H1 (cell line): Measurements from ENCODE around the gene RNF212. TPM values are rescaled to one million over a fixed set of nuclear protein-coding genes. Genes with fewer than 3 reads are reported as not detected.

Source experiments
- CTCF ChIA-PET: fragments of 300-600 bp; sonication (Branson Sonifier 250); formaldehyde crosslinking; loops from one replicate; lab custom pipeline; 2021; ENCODE audit not compliant: partially characterized antibody; lab: Charles Lee
- POLR2A ChIA-PET: fragments of 300-600 bp; sonication (Branson Sonifier 250); formaldehyde crosslinking; loops from one replicate; lab custom pipeline; 2021; ENCODE audit warnings: inconsistent platforms; ENCODE audit not compliant: partially characterized antibody; lab: Charles Lee
- DNase-seq, 2 experiments: peaks; one replicate each; pipeline versions ENCODE4 v3.0.0 to v3.0.0-alpha.2; 2010 to 2022; ENCODE audit warnings: low spot score in 2 of 2, low read depth in 1 of 2, mixed read lengths in 1 of 2
- FAIRE-seq: peaks from 2 replicates; lab custom pipeline; 2011; peaks lifted over from hg19 to GRCh38; lab: Jason Lieb, UNC
- H2AFZ ChIP-seq: 2 replicates; pipeline ENCODE4 v1.8.1; 2012; ENCODE audit warnings: low read length, inconsistent platforms
- H2AK5ac ChIP-seq: 2 replicates; pipeline ENCODE4 v1.6.1; 2013; ENCODE audit warnings: low read depth, low read length
- H2BK120ac ChIP-seq: replicated peaks from 2 replicates; pipeline ENCODE3; 2013; ENCODE audit warnings: low read depth, low read length, inconsistent platforms
- H2BK12ac ChIP-seq: 2 replicates; pipeline ENCODE4 v1.6.1; 2013; ENCODE audit warnings: low read depth, low read length
- H2BK15ac ChIP-seq: 2 replicates; pipeline ENCODE4 v1.6.1; 2013; ENCODE audit warnings: low read length
- H2BK20ac ChIP-seq: 2 replicates; pipeline ENCODE4 v1.6.1; 2013; ENCODE audit warnings: low read length
- H2BK5ac ChIP-seq: 2 replicates; pipeline ENCODE4 v1.6.1; 2013; ENCODE audit warnings: low read depth, low read length
- H3K14ac ChIP-seq: 2 replicates; pipeline ENCODE4 v1.6.1; 2013; ENCODE audit warnings: inconsistent platforms; ENCODE audit not compliant: insufficient read length
- H3K18ac ChIP-seq: 2 replicates; pipeline ENCODE4 v1.6.1; 2013; ENCODE audit warnings: low read length; ENCODE audit errors: extremely low read depth
- H3K23ac ChIP-seq: 2 replicates; pipeline ENCODE4 v1.6.1; 2013; ENCODE audit warnings: inconsistent platforms; ENCODE audit not compliant: insufficient read length
- H3K23me2 ChIP-seq: 2 replicates; pipeline ENCODE4 v1.6.1; 2013; ENCODE audit warnings: low read depth, low read length
- H3K27ac ChIP-seq: 2 replicates; pipeline ENCODE4 v1.6.1; 2011; ENCODE audit warnings: low read depth, low read length, inconsistent platforms
- H3K27me3 ChIP-seq, 4 experiments: replicated peaks in 1 of 4; 1 replicate in 1 of 4; 2 replicates in 3 of 4; pipeline versions ENCODE4 v1.6.1 to v1.8.1; 2011 to 2013; ENCODE audit warnings: low read length in 3 of 4, mild to moderate bottlenecking in 3 of 4, inconsistent platforms in 2 of 4, mixed read lengths in 2 of 4, moderate library complexity in 1 of 4; ENCODE audit not compliant: control insufficient read depth in 3 of 4, insufficient read depth in 3 of 4; ENCODE audit errors: extremely low read depth in 1 of 4
- H3K36me3 ChIP-seq, 4 experiments: 2 replicates each; pipeline versions ENCODE4 v1.6.1 to v1.8.1; 2011 to 2013; ENCODE audit warnings: mild to moderate bottlenecking in 4 of 4, low read length in 3 of 4, moderate library complexity in 2 of 4, control low read depth in 1 of 4, inconsistent platforms in 1 of 4; ENCODE audit not compliant: insufficient read depth in 4 of 4, control insufficient read depth in 2 of 4
- H3K4ac ChIP-seq: replicated peaks from 2 replicates; pipeline ENCODE3; 2013; ENCODE audit warnings: low read length, low read depth, mixed read lengths, inconsistent platforms; ENCODE audit not compliant: insufficient read length
- H3K4me1 ChIP-seq, 4 experiments: replicated peaks in 1 of 4; 1 replicate in 1 of 4; 2 replicates in 3 of 4; pipeline versions ENCODE4 v1.6.1 to v1.8.1; 2011 to 2013; ENCODE audit warnings: low read length in 3 of 4, inconsistent platforms in 2 of 4, mixed read lengths in 1 of 4; ENCODE audit not compliant: insufficient read depth in 4 of 4, control insufficient read depth in 3 of 4
- H3K4me2 ChIP-seq, 2 experiments: 2 replicates each; pipeline versions ENCODE4 v1.6.1 to v1.8.1; 2011 to 2013; ENCODE audit warnings: low read depth in 2 of 2, low read length in 2 of 2, control low read depth in 1 of 2, inconsistent platforms in 1 of 2, mild to moderate bottlenecking in 1 of 2; ENCODE audit not compliant: insufficient read depth in 1 of 2
- H3K4me3 ChIP-seq, 4 experiments: fragments of 200-600, 300-600 bp in 1 of 4; sonication (generic), shearing (Covaris generic), sonication (Bioruptor Twin) in 1 of 4; 2 replicates each; pipeline versions ENCODE4 v1.5.1 to v1.8.1; 2011 to 2016; ENCODE audit warnings: low read length in 4 of 4, low read depth in 3 of 4, control low read depth in 2 of 4, inconsistent platforms in 2 of 4, mild to moderate bottlenecking in 2 of 4, mixed read lengths in 1 of 4, moderate library complexity in 1 of 4; ENCODE audit not compliant: insufficient read depth in 2 of 4; ENCODE audit errors: extremely low read depth in 1 of 4
- H3K56ac ChIP-seq: replicated peaks from 2 replicates; pipeline ENCODE3; 2013; ENCODE audit warnings: low read depth, mild to moderate bottlenecking, mixed read lengths, low read length, inconsistent platforms; ENCODE audit not compliant: insufficient read length
- H3K79me1 ChIP-seq: 2 replicates; pipeline ENCODE4 v1.6.1; 2013; ENCODE audit warnings: low read depth, low read length, control low read depth
- H3K79me2 ChIP-seq, 2 experiments: 2 replicates each; pipeline versions ENCODE4 v1.6.1 to v1.8.1; 2012 to 2013; ENCODE audit warnings: low read length in 2 of 2, mild to moderate bottlenecking in 2 of 2, inconsistent platforms in 1 of 2; ENCODE audit not compliant: insufficient read depth in 2 of 2, control insufficient read depth in 1 of 2
- H3K9ac ChIP-seq, 4 experiments: replicated peaks in 1 of 4; 1 replicate in 1 of 4; 2 replicates in 3 of 4; pipeline versions ENCODE4 v1.6.1 to v1.8.1; 2011 to 2013; ENCODE audit warnings: low read depth in 3 of 4, low read length in 3 of 4, control low read depth in 2 of 4, mild to moderate bottlenecking in 2 of 4, moderate library complexity in 2 of 4, inconsistent platforms in 1 of 4; ENCODE audit errors: extremely low read depth in 1 of 4
- H3K9me3 ChIP-seq, 2 experiments: 2 replicates each; pipeline versions ENCODE4 v1.6.1 to v1.8.1; 2012 to 2013; ENCODE audit warnings: mild to moderate bottlenecking in 2 of 2, moderate library complexity in 2 of 2, control low read depth in 1 of 2, inconsistent platforms in 1 of 2, low read depth in 1 of 2, low read length in 1 of 2, mixed read lengths in 1 of 2; ENCODE audit not compliant: insufficient read depth in 2 of 2
- H4K20me1 ChIP-seq, 2 experiments: replicated peaks in 1 of 2; 2 replicates each; pipeline versions ENCODE3 to v1.8.1; 2011 to 2013; ENCODE audit warnings: inconsistent platforms in 2 of 2, low read length in 2 of 2, mild to moderate bottlenecking in 1 of 2; ENCODE audit not compliant: insufficient read depth in 2 of 2, control insufficient read depth in 1 of 2
- H4K5ac ChIP-seq: 2 replicates; pipeline ENCODE4 v1.6.1; 2013; ENCODE audit warnings: low read length, low read depth, mixed read lengths, inconsistent platforms; ENCODE audit not compliant: insufficient read length
- H4K8ac ChIP-seq: 2 replicates; pipeline ENCODE4 v1.8.0; 2013; ENCODE audit warnings: mild to moderate bottlenecking, moderate library complexity, low read length, inconsistent platforms; ENCODE audit not compliant: insufficient read depth; ENCODE audit errors: extremely low read depth
- H4K91ac ChIP-seq: replicated peaks from 2 replicates; pipeline ENCODE3; 2013; ENCODE audit warnings: low read length, mixed read lengths, inconsistent platforms; ENCODE audit not compliant: insufficient read length
- SP1 ChIP-seq: IDR thresholded peaks from 2 replicates; pipeline ENCODE4 v1.6.1; 2011; ENCODE audit warnings: low read depth, low read length
- WGBS, 2 experiments: shearing (Covaris generic) in 1 of 2; methylation state at CpG; one replicate each; pipeline versions ENCODE4 v1.1.6 to v1.1.7; 2013 to 2015; ENCODE audit warnings: low lambda C conversion rate in 2 of 2, mixed read lengths in 2 of 2, inconsistent platforms in 1 of 2, low coverage in 1 of 2, missing lambda C conversion rate in 1 of 2; ENCODE audit not compliant: insufficient replicate concordance in 2 of 2, insufficient coverage in 1 of 2, insufficient read length in 1 of 2; ENCODE audit errors: extremely low coverage in 1 of 2, missing lambda C conversion rate in 1 of 2; 5-methylcytosine and 5-hydroxymethylcytosine counted together
- polyA plus RNA-seq, 7 experiments: library from polyadenylated mRNA; depleted of rRNA in 3 of 7; stranded (reverse) in 5 of 7; unstranded in 2 of 7; fragments of >200 nt in 5 of 7; fragments of 200-250 nt in 2 of 7; gene quantifications; 1 replicate in 5 of 7; 2 replicates in 1 of 7; 4 replicates in 1 of 7; pipeline versions ENCODE4 v1.2.1 to v1.2.3, GENCODE V29; 2011 to 2013; ENCODE audit warnings: missing spikeins in 2 of 7, mixed read lengths in 2 of 7
- total RNA-seq: library from RNA; stranded (reverse); fragmentation: NEBNext Ultra II Directional; extraction: Animal tissue kit (Norgen Biotek cat#: 25700); gene quantifications from 2 replicates; pipeline ENCODE4 v1.2.1, GENCODE V29; 2021

RNF212 gene
- total and polyA plus RNA-seq, 2 of the 8 experiments (the other 6 are each of a cell fraction or from before 2014, with no cell fraction given), result 3.4 to 5.4 TPM

DNA sequence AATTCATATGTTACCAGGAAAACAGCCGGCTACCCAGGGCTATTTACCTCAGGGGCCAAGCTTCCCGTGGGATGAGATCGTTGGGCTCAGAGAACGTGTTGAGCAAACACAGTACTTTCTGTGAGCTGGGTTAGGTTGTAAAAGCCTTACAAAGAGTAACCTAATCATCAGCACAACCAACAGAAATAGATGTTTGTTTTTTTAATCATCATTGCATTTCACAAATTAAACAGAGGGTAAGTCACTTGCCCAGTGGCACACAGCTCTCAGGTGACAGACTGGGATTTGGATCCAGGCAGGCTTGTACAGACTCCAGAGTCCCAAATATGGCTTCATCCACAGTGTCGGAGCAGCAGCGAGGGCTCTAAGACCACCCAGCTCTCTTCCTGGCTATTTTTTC is 38.9 kb upstream of the RNF212 start:
- CTCF ChIA-PET, result interaction anchor here (0.7 to 1.9 kb wide), 5 partner anchors 10 to 48 kb away, joined by 3 to 8 read pairs (median 3); no protein-coding TSS in a partner anchor
- Histone ChIP-seq H2BK5ac (no peak overlapping the region), H3K36me3 (no peaks in the 10 kb centered on the region), H3K18ac (no peak overlapping the region), H3K23ac (no peak overlapping the region), H4K91ac (no peak overlapping the region), H3K4ac (no peak overlapping the region), H3K4me3 (no peak overlapping the region), H2AK5ac (no peak overlapping the region), H4K20me1 (peaks cover 0 to 1% of the 10 kb centered on the region in 2 experiments), H3K79me2 (no peaks in the 10 kb centered on the region), H3K9me3 (no peaks in the 10 kb centered on the region), H3K4me1 (no peaks in the 10 kb centered on the region), H2BK120ac (no peak overlapping the region), H2BK15ac (no peak overlapping the region), H3K79me1 (no peaks in the 10 kb centered on the region; the same call in 1 of the 2 replicates), H3K27me3 (no peaks in the 10 kb centered on the region; a peak in 1 of 7 replicates), H2BK12ac (no peak overlapping the region), H2AFZ (no peak overlapping the region), H3K27ac (no peak overlapping the region), H4K8ac (no peak overlapping the region), H2BK20ac (no peak overlapping the region), H3K9ac (no peak overlapping the region), H3K56ac (no peak overlapping the region), H4K5ac (no peak overlapping the region), H3K14ac (no peak overlapping the region), H3K23me2 (no peaks in the 10 kb centered on the region), H3K4me2 (no peak overlapping the region)
- FAIRE-seq (no peak), DNase-seq (no peak)
- WGBS, 2 experiments, result 94% methylated on average over 6 of the region's 6 CpGs; no CpG with 5 or more reads in 1 of the 2 experiments
- POLR2A ChIA-PET, result interaction anchor here (0.6 kb wide), 1 partner anchor 8 kb away, joined by 3 read pairs; no protein-coding TSS in a partner anchor
- TF ChIP-seq SP1, result no peak
